NCI-H1105 (cell line): ENCODE measurements around the gene GCN1.
"Not testable (repeated sequence)": the region's sequence is repeated elsewhere in the genome, so short reads cannot be mapped to it uniquely, and the experiment has no call there.

Experiments
- DNase-seq: peaks from one replicate; lab custom pipeline; 2025; lab: John Stamatoyannopoulos, UW

Gene GCN1

GRCh38 chr12:120213182-120213581, 18.7 kb upstream of the GCN1 start:
- DNase-seq = not testable (repeated sequence)

GRCh38 chr12:120212301-120212700, 17.8 kb upstream of the GCN1 start:
- no peak for DNase-seq

GRCh38 chr12:120211904-120212283, 17.4 kb upstream of the GCN1 start:
- DNase-seq = no peak

GRCh38 chr12:120211243-120211903, 16.9 kb upstream of the GCN1 start:
- DNase-seq = no peak

GRCh38 chr12:120209851-120210250, 15.3 kb upstream of the GCN1 start:
- DNase-seq = no peak

GRCh38 chr12:120207227-120207626, 12.7 kb upstream of the GCN1 start:
- DNase-seq = no peak

- not testable (repeated sequence) for DNase-seq
Observed at GRCh38 chr12:120206781-120207180, 12.3 kb upstream of the GCN1 start.

GRCh38 chr12:120206228-120206627, 11.7 kb upstream of the GCN1 start:
- DNase-seq = no peak

- DNase-seq = no peak
Observed at GRCh38 chr12:120204171-120204570, 9.7 kb upstream of the GCN1 start.

GRCh38 chr12:120200364-120200800, 5.9 kb upstream of the GCN1 start:
- no peak for DNase-seq

- no peak for DNase-seq
Observed at GRCh38 chr12:120199595-120200306, 5.2 kb upstream of the GCN1 start.

- no peak for DNase-seq
Observed at GRCh38 chr12:120199025-120199424, 4.5 kb upstream of the GCN1 start.

GRCh38 chr12:120197542-120197887, 3.0 kb upstream of the GCN1 start:
- DNase-seq = no peak

- DNase-seq = not testable (repeated sequence)
Observed at GRCh38 chr12:120196817-120197541, 2.5 kb upstream of the GCN1 start.

- DNase-seq = no peak
Observed at GRCh38 chr12:120196363-120196762, 1.8 kb upstream of the GCN1 start.

GRCh38 chr12:120194226-120194533, 335 bp downstream of the GCN1 start:
- DNase-seq = no peak

- not testable (repeated sequence) for DNase-seq
Observed at GRCh38 chr12:120193286-120193685, 1.2 kb downstream of the GCN1 start.

GRCh38 chr12:120190985-120191480, 3.5 kb downstream of the GCN1 start:
- no peak for DNase-seq

- no peak for DNase-seq
Observed at GRCh38 chr12:120190386-120190785, 4.1 kb downstream of the GCN1 start.

GRCh38 chr12:120186654-120187053, 7.9 kb downstream of the GCN1 start:
- DNase-seq = no peak

GRCh38 chr12:120183211-120183631, 11.3 kb downstream of the GCN1 start:
- DNase-seq = no peak

GRCh38 chr12:120181991-120182631, 12.4 kb downstream of the GCN1 start:
- no peak for DNase-seq

- no peak for DNase-seq
Observed at GRCh38 chr12:120180975-120181374, 13.5 kb downstream of the GCN1 start.
